SK-N-SH (cell line): ENCODE data around the gene MGST2.

ENCODE experiments used
- CHD2 ChIP-seq: fragments of 150-350 bp; IDR thresholded peaks from 2 replicates; pipeline ENCODE4 v1.6.1; 2018; ENCODE audit warnings: low read length; ENCODE audit not compliant: partially characterized antibody
- EZH2phosphoT487 ChIP-seq: fragments of 200-600 bp; sonication (generic); IDR thresholded peaks from 2 replicates; pipeline ENCODE4 v1.6.1; 2017; ENCODE audit warnings: low read depth, mixed run types, mild to moderate bottlenecking, antibody characterized with exemption, moderate library complexity, borderline replicate concordance
- TAF1 ChIP-seq: IDR thresholded peaks from 2 replicates; pipeline ENCODE4 v1.6.1; 2012; ENCODE audit warnings: low read depth, mild to moderate bottlenecking, low read length, moderate library complexity, borderline replicate concordance

DNA sequence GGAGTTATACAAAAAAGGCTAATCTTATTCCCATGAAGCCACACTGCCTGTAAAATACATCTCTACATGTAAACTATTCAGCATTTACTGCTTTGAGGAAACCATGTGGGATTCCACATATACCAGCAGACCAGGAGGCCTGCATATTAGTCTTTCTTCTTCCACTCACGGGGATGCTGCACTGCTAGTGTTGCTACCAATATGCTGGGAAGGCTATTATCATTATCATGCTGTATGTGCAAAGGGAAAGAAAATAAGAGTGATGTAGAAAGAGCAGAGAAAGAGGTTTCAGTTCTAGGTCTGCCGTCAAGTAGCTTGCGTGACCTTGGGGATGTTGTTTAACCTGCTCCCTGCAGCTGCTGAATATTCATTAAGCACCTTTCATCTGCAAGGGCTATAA is 61.0 kb downstream of the MGST2 start:
- TF ChIP-seq CHD2 (no peak), TAF1 (no peak), EZH2phosphoT487 (no peak)
